OCI-LY1 (cell line): ENCODE data around the gene VSIG4.

Experiments used
- CTCF ChIP-seq: fragments of 200-600 bp; sonication (generic), shearing (Covaris generic); IDR thresholded peaks from 2 replicates; pipeline ENCODE4 v1.5.1; 2017; ENCODE audit warnings: mild to moderate bottlenecking, antibody characterized with exemption, low read length, moderate library complexity, mixed read lengths
- EZH2 ChIP-seq: fragments of 200-600 bp; sonication (generic), shearing (Covaris generic); IDR thresholded peaks from 2 replicates; pipeline ENCODE4 v1.8.0; 2017; ENCODE audit warnings: borderline replicate concordance, mixed run types, mild to moderate bottlenecking, antibody characterized with exemption, low read length, moderate library complexity, mixed read lengths

- TF ChIP-seq CTCF: no peak
- no peak for TF ChIP-seq EZH2
Observed at GRCh38 chrX:66043584-66043983, 3.7 kb upstream of the VSIG4 start.
